Left ventricle myocardium inferior (tissue), 1 donor: ENCODE measurements around the gene SNAPC2. TPM values are rescaled to one million over a fixed set of nuclear protein-coding genes. Genes with fewer than 3 reads are reported as not detected.

Source experiments
- DNase-seq: peaks from one replicate; pipeline ENCODE4 v3.0.0-alpha.2; 2020
- H3K27ac ChIP-seq: fragments of 200-600 bp; replicated peaks from 2 replicates; pipeline ENCODE4 v1.8.0; 2021
- H3K27me3 ChIP-seq: fragments of 200-600 bp; 2 replicates; pipeline ENCODE4 v1.8.0; 2021; ENCODE audit warnings: low read depth
- H3K36me3 ChIP-seq: fragments of 200-600 bp; 2 replicates; pipeline ENCODE4 v1.8.0; 2021
- H3K4me1 ChIP-seq: fragments of 200-600 bp; 2 replicates; pipeline ENCODE4 v1.8.0; 2021
- H3K4me3 ChIP-seq: fragments of 200-600 bp; 2 replicates; pipeline ENCODE4 v1.8.0; 2021; ENCODE audit warnings: mild to moderate bottlenecking, moderate library complexity
- H3K9me3 ChIP-seq: fragments of 200-600 bp; replicated peaks from 2 replicates; pipeline ENCODE4 v1.8.0; 2021
- intact Hi-C: fragments of 100-400 bp; cut with micrococcal nuclease; formaldehyde crosslinking; loops from one replicate; pipeline ENCODE4 v1.11.0; 2022
- long read RNA-seq: library from polyadenylated mRNA; unstranded; transcript quantifications from one replicate; pipeline ENCODE4 v2.0.0, GENCODE V29; 2021
- total RNA-seq: library from RNA; stranded (reverse); fragmentation: NEBNext Ultra II Directional; extraction: Animal tissue kit (Norgen Biotek cat#: 25700); gene quantifications from one replicate; pipeline ENCODE4 v1.2.1, GENCODE V29; 2021
- TF ChIP-seq, protein P1 (sequence below): fragments of 200-600 bp; IDR thresholded peaks from 2 replicates; pipeline ENCODE4 v1.8.0; 2021; ENCODE audit warnings: antibody characterized with exemption, mild to moderate bottlenecking, borderline replicate concordance
- donor health status: DM: no; HTN: yes; CAD: no; lungs with severe emphysema.

Gene SNAPC2, protein sequence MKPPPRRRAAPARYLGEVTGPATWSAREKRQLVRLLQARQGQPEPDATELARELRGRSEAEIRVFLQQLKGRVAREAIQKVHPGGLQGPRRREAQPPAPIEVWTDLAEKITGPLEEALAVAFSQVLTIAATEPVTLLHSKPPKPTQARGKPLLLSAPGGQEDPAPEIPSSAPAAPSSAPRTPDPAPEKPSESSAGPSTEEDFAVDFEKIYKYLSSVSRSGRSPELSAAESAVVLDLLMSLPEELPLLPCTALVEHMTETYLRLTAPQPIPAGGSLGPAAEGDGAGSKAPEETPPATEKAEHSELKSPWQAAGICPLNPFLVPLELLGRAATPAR
- 9.8 TPM for total RNA-seq
- long read RNA-seq, transcript SNAPC2-201 (5 exons, 1,542 nt): major isoform, 10 of 18 reads
- long read RNA-seq, partial matches to known transcripts: 4 of 18 reads
- long read RNA-seq, other reads (novel, unspliced or antisense): 3 of 18 reads

DNA sequence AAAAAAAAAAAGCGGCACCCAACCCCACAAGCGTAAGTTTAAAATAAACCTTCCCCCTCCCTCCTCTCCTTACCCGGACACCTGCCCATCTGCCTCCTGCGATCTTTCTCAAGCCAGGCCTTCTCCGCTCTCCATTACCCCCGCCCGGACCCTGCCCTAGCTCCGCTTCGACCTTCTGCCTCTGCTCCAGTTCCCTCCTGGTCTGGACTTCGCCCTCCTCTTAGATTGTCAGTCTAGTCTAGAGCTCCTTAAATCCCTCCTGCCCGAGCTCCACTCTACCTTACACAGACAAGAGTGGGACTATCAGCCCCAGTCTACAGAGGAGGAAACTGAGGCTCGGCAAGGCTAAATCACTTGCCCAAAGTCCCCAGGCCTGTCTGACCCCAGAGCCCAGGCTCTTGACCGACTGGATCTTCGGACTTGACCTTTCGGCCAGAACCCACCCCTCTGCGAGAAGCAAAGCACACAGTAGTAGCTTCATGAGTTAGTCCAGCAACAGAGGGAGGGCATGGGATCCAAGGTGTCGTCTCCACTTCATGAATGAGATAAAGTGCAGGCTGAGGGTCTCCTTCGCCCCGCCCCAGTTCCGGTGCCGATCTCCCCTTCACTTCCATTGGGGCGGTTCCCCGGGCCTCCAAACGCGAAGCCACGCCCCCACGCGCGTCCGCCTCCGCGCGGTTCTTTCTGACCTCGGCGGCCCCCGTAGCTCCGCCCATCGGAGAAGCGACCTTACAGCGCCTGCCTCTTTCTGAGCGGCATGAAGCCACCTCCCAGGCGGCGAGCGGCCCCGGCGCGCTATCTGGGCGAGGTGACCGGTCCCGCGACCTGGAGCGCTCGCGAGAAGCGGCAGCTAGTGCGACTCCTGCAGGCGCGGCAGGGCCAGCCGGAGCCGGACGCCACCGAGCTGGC is at the start of gene SNAPC2:
SNAPC2 (plus strand) TSS at position 729 of the 909 bp plus-strand sequence; CDS start at position 758, 29 bp downstream.
- peak within 1 kb of the TSS; percentile 94 for H3K27ac ChIP-seq

DNA sequence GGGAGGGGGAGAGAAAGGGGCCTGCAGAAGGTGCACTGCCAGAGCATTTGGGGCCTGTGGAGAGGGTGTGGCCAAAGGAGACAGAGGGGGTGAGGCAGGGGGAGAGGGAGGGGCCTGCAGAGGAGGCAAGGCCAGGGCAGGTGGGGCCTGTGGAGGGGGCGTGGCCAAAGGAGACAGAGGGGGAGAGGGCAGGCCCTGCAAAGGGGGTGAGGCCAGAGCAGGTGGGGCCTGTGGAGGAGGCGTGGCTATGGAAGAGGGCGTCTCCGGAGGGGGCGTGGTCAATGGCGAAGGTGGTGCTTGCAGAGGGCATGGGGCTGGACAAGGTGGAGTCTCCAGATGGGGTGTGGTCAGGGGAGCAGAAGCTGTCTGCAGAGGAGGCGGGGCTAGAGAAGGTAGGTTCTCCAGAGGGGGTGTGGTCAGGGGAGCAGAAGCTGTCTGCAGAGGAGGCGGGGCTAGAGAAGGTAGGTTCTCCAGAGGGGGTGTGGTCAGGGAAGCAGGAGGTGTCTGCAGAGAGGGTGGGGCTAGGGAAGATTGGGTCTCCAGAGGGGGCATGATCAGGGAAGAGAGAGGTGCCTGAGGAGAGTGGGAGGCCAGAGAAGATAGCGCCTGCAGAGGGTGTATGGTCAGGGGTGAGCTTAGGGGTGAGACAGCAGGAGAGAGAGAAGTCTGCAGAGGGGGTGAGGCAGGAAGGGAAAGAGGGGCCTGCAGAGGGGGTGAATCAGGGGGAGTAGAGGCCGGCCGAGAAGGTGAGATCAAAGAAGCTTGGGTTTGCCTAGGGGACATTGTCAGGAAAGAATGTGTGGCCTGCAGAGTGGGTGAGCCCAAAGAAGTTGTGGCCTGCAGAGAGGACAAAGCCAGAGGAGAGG is 49.3 kb upstream of the SNAPC2 start:
- H3K4me3 ChIP-seq: peak overlapping the region; percentile 49
- H3K27ac ChIP-seq: peak overlapping the region; percentile 40
- H3K36me3 ChIP-seq: no peaks in the 10 kb centered on the region
- no peak for DNase-seq
- no peaks in the 10 kb centered on the region for H3K9me3 ChIP-seq
- H3K27me3 ChIP-seq: peaks cover 71% of the 10 kb centered on the region
- TF ChIP-seq, protein P1, sequence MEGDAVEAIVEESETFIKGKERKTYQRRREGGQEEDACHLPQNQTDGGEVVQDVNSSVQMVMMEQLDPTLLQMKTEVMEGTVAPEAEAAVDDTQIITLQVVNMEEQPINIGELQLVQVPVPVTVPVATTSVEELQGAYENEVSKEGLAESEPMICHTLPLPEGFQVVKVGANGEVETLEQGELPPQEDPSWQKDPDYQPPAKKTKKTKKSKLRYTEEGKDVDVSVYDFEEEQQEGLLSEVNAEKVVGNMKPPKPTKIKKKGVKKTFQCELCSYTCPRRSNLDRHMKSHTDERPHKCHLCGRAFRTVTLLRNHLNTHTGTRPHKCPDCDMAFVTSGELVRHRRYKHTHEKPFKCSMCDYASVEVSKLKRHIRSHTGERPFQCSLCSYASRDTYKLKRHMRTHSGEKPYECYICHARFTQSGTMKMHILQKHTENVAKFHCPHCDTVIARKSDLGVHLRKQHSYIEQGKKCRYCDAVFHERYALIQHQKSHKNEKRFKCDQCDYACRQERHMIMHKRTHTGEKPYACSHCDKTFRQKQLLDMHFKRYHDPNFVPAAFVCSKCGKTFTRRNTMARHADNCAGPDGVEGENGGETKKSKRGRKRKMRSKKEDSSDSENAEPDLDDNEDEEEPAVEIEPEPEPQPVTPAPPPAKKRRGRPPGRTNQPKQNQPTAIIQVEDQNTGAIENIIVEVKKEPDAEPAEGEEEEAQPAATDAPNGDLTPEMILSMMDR: no peak
- H3K4me1 ChIP-seq: peaks cover 50% of the 10 kb centered on the region
- intact Hi-C loops: no loop called here

More for the DNA sequence above, at the start of gene SNAPC2:
- DNase-seq: peak; percentile 98
- Histone ChIP-seq H3K4me3 (peak within 1 kb of the TSS; percentile 81), H3K4me1 (peaks cover 69% of the 10 kb centered on the region), H3K36me3 (peaks cover 15% of the 10 kb centered on the region), H3K27me3 (peaks cover 47% of the 10 kb centered on the region), H3K9me3 (no peaks in the 10 kb centered on the region)
- TF ChIP-seq, protein P1: no peak
- intact Hi-C loops: no loop called here

DNA sequence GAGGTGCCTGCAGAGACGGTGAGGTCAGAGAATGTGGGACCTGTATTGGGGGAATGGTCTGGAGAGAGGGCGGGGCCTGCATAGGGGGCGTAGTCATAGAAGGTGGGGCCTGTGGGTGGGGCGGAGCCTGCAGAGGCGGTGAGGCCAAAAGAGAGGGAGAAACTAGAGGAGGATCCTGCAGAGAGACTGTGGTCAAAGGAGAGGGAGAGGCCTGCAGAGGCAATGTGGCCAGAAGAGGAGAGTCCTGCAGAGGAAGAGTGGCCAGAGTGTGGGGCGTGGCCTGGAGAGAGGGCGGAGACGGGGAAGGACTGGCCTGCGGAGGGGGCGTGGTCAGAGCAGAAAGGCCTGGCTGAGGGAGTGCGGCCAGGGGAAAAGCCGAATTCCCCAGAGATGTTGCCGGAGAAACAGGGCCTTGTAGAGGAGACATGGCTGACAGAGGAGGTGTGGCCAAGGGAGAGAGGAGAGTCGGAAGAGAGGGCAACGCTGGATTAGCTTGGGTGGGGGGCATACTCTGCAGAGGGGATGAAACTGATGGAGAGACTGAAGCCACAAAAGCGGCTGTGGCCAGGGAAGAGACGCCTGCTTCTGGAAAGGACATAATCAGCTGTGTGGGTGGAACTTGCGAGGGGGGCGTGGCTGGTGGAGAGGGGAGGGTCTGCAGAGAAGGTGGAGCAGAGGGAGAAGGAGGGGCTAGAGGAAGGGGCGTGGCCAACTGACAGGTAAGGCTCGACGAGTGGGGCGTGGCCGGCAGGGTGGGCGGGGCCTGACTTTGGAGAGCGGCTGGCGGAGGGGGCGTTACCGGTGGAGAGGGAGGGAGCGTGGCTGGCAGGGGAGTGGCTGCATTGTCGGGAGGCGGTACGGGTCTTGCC is 48.5 kb upstream of the SNAPC2 start:
- Histone ChIP-seq H3K9me3 (no peaks in the 10 kb centered on the region), H3K4me3 (peak overlapping the region; percentile 49), H3K4me1 (peaks cover 50% of the 10 kb centered on the region), H3K36me3 (no peaks in the 10 kb centered on the region), H3K27ac (peak overlapping the region; percentile 40), H3K27me3 (peaks cover 72% of the 10 kb centered on the region)
- peak; percentile 84 for DNase-seq
- TF ChIP-seq, protein P1: no peak
- intact Hi-C loops: no loop called here

DNA sequence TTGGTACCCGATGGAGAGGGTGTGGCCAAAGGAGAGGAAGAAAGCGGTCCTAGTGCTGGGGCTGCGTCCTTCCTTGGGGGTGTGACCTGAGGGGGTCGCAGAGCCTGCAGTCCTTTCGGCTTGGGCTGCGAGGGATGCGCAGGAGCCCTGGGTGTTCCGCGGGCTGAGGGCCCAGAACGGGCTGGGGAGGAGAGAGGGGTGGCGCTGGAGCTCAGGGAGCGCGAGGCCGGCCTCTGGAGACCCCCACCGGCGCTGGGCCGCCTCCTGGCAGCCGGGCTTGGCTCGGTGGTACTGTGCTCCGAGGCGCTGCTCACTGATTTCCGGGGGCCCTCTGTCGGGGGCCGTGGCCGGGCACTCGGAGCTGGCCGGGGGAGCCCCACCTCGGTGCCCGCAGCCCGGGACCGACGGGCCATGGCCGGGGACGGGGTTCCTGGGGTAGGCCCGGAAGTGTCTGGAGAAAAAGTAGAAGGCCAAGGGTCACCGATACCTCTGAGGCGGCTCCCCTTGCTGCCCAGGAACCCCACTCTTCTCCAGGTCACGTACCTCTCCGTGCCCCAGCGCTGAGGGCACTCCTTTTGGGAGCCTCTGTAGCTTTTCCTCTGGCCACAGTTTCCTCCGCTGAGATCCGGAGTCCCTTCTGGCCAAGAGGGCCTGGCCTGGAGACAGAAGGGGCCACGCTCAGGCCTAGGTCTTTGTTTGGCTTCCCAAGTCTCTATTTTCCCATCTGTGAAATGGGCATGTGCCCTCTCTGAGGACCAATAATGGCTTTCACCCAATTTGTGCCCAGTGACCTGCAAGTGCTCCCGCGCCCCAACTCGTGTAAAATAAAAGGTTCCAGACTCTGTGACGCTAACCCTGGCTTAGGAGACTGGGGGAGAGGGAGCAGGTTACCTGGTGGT is 47.6 kb upstream of the SNAPC2 start:
- peaks cover 50% of the 10 kb centered on the region for H3K4me1 ChIP-seq
- H3K27ac ChIP-seq: no peak overlapping the region
- no peaks in the 10 kb centered on the region for H3K36me3 ChIP-seq
- TF ChIP-seq, protein P1: no peak
- DNase-seq: no peak
- H3K9me3 ChIP-seq: no peaks in the 10 kb centered on the region
- intact Hi-C loops: no loop called here
- H3K27me3 ChIP-seq: peaks cover 68% of the 10 kb centered on the region
- peak overlapping the region; percentile 49 for H3K4me3 ChIP-seq
